ENCODE data around the gene SNTN.

- TF ChIP-seq CTCF (IDR thresholded peaks at IDR 0.05) (no peak), POLR2A (IDR thresholded peaks at IDR 0.05) (no peak)
These were observed 8.2 kb upstream of the SNTN start for GRCh38 chr3:63644212-63644797.

All from ovary (tissue), 3 donors.